Esophagus squamous epithelium (tissue), 5 donors: ENCODE measurements around the gene GARIN3. TPM values are rescaled to one million over a fixed set of nuclear protein-coding genes. Genes with fewer than 3 reads are reported as not detected.

Experiments
- DNase-seq: peaks from one replicate; lab custom pipeline; 2025; lab: John Stamatoyannopoulos, UW
- H3K27ac ChIP-seq, 4 donors: fragments of 200-600 bp; sonication (generic); one replicate each; pipeline ENCODE4 v1.5.1; 2016 to 2019; ENCODE audit warnings: mild to moderate bottlenecking in 1 of 4
- H3K27me3 ChIP-seq, 4 donors: fragments of 200-600 bp; sonication (generic); 1 replicate in 3 of 4; 2 replicates in 1 of 4; pipeline versions ENCODE4 v1.5.1 to v1.6.0; 2017 to 2021; ENCODE audit warnings: antibody characterized with exemption in 1 of 4
- H3K36me3 ChIP-seq, 3 donors: fragments of 200-600 bp; sonication (generic); one replicate each; pipeline ENCODE4 v1.5.1; 2016 to 2019
- H3K4me1 ChIP-seq, 3 donors: fragments of 200-600 bp; sonication (generic); one replicate each; pipeline ENCODE4 v1.5.1; 2017 to 2019
- H3K4me3 ChIP-seq, 4 donors: fragments of 200-600 bp; sonication (generic); 1 replicate in 3 of 4; 2 replicates in 1 of 4; pipeline ENCODE4 v1.5.1; 2016 to 2019; ENCODE audit warnings: mild to moderate bottlenecking in 2 of 4, moderate library complexity in 1 of 4
- H3K9me3 ChIP-seq, 3 donors: fragments of 200-600 bp; sonication (generic); one replicate each; pipeline ENCODE4 v1.5.1; 2016 to 2019
- POLR2A ChIP-seq, 4 donors: fragments of 450-650 bp; IDR thresholded peaks; one replicate each; pipeline ENCODE4 v1.6.1; 2017; ENCODE audit warnings: antibody characterized with exemption in 4 of 4, mild to moderate bottlenecking in 4 of 4, moderate library complexity in 3 of 4
- WGBS, 2 donors: methylation state at CpG; one replicate each; pipeline ENCODE4 v1.1.5; 2018; 5-methylcytosine and 5-hydroxymethylcytosine counted together
- intact Hi-C: fragments of 100-400 bp; cut with DNase I; formaldehyde crosslinking; loops from one replicate; pipeline ENCODE4 v1.15.0; 2022
- total RNA-seq, 4 donors: library from RNA; depleted of rRNA; stranded (reverse); fragments of >200 nt; gene quantifications; one replicate each; pipeline ENCODE4 v1.1.0, GENCODE V29; 2016
- TF ChIP-seq, protein P1 (sequence below), 6 experiments: fragments of 450-650 bp in 4 of 6; fragments of 200-600 bp in 2 of 6; sonication (generic) in 2 of 6; IDR thresholded peaks; one replicate each; pipeline ENCODE4 v1.5.1; 2016 to 2019; ENCODE audit warnings: antibody characterized with exemption in 6 of 6, mild to moderate bottlenecking in 4 of 6, moderate library complexity in 4 of 6
- donor health status: DM: yes; HTN: yes; CAD: no.

The GARIN3 gene
- total RNA-seq, 4 donors from 2014 or later, result not detected

DNA sequence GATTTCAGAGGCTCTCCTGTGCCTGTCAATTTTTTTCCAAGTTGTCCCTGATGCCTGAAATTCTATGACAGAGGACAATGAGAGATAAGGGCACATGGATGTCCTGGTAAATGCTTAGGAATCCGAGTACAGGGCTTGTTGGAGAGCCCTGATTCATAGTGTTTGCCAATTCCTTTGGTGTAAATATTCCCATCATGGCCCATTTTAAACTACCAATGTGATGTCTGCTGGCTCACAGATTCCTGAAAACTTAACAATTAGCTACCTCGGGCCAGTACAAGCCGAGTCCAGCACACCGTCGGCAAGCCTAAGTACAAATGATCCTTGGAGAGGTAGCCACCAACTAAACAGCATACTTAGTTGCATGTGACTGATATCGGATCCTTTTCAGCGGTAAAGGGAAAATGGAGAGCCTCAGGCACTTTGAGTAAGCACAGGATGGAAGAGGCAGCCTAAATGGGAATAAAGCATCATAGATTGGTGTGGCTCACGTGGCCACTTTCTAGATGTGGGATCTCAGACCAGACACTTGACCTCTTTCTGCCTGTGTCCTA lies 18.1 kb upstream of the GARIN3 start:
- Histone ChIP-seq H3K4me3 (peak overlapping the region in 2 of 4 donors; percentile 25 to 30), H3K9me3 (no peaks in the 10 kb centered on the region), H3K4me1 (no peaks in the 10 kb centered on the region), H3K36me3 (no peaks in the 10 kb centered on the region), H3K27me3 (peaks cover 0 to 10% (median 0%) of the 10 kb centered on the region in 4 donors), H3K27ac (no peak overlapping the region)
- no peak for TF ChIP-seq POLR2A (IDR thresholded peaks at IDR 0.05)
- TF ChIP-seq, protein P1, sequence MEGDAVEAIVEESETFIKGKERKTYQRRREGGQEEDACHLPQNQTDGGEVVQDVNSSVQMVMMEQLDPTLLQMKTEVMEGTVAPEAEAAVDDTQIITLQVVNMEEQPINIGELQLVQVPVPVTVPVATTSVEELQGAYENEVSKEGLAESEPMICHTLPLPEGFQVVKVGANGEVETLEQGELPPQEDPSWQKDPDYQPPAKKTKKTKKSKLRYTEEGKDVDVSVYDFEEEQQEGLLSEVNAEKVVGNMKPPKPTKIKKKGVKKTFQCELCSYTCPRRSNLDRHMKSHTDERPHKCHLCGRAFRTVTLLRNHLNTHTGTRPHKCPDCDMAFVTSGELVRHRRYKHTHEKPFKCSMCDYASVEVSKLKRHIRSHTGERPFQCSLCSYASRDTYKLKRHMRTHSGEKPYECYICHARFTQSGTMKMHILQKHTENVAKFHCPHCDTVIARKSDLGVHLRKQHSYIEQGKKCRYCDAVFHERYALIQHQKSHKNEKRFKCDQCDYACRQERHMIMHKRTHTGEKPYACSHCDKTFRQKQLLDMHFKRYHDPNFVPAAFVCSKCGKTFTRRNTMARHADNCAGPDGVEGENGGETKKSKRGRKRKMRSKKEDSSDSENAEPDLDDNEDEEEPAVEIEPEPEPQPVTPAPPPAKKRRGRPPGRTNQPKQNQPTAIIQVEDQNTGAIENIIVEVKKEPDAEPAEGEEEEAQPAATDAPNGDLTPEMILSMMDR (IDR thresholded peaks at IDR 0.05), result no peak
- intact Hi-C loops, result no loop called here
- no peak for DNase-seq
- 53 to 88% methylated on average over 6 to 8 of the region's 8 CpGs for WGBS, 2 donors

DNA sequence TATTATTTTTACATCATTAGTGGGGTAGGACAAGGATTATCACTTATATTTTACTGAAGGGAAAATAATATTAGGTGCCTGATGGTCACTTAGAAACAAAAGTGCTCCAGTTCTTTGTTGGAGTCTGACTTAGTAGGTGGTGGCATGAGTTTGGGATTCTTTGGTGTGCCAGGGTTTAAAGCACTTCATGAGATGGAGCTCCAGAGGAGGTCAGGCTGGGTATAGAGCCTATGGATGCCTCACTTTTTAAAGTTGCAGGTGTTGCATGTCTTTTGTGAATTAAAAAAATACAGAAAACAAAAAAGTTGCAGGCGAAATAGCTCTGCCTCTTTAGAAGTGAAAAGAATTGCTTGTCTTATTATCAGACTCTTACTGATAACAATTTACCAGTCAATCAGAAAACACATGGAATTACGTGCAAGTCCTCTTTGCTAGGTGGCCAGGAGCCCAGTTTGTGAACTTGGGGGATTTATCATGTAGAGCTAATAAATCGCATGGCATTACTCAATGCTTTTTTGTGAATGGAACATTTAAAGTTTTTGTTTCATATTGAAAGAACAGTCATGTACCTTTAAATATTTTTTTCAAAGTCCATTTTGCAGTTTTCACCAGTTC lies 16.2 kb upstream of the GARIN3 start:
- 50 to 57% methylated on average over 3 of the region's 3 CpGs for WGBS, 2 donors
- no peak for DNase-seq
- H3K4me3 ChIP-seq, result peak overlapping the region in 3 of 4 donors; percentile 14 to 34 (median 25)
- no peaks in the 10 kb centered on the region for H3K9me3 ChIP-seq
- intact Hi-C loops, result no loop called here
- H3K27ac ChIP-seq, result no peak overlapping the region
- TF ChIP-seq, protein P1 (IDR thresholded peaks at IDR 0.05), result no peak
- no peak for TF ChIP-seq POLR2A (IDR thresholded peaks at IDR 0.05)
- no peaks in the 10 kb centered on the region for H3K4me1 ChIP-seq
- H3K27me3 ChIP-seq, result peaks cover 0 to 10% (median 0%) of the 10 kb centered on the region in 4 donors
- no peaks in the 10 kb centered on the region for H3K36me3 ChIP-seq

DNA sequence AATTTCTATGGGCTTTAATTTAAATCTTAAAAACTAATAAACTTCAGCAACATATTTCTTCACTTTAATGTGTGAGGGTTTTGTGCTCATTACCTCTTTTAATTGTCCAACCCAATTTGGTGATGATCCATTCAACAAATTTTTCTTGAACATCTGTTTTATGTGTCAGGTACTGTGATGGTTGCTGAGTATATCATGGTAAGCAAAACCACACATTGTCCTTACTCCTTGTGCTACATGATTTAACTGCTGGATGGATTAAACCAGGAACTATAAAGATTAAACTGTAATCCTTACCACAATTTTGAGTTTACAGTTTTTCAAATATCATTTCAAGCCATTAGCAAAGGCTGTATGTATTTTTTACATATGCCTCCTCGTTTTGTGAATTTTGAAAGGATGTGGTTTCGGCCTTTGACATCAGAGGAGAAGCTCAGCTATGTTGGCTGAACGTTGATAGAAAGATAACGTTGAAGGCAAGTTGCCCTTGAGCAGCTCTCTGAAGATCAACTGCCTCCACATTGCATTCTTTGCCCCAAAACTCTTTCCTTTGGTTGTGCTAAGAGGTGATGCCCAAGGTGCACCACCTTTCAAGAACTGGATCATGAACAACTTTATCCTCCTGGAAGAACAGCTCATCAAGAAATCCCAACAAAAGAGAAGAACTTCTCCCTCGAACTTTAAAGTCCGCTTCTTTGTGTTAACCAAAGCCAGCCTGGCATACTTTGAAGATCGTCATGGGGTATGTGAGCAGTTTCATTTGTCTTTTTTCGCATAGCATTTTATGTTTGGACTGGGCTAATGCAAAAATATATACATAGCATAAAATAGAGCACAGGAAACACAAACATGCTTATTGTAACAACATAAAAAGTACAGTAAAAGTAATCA lies 14.6 kb upstream of the GARIN3 start, which contains the start of gene ITK:
TSS of gene ITK (plus strand) at position 467 of the 891 bp plus-strand sequence. CDS start at position 605, 138 bp downstream.
- 63 to 68% methylated on average over 8 of the region's 8 CpGs for WGBS, 2 donors
- Histone ChIP-seq H3K4me1 (no peaks in the 10 kb centered on the region), H3K27me3 (peaks cover 0 to 4% (median 0%) of the 10 kb centered on the region in 4 donors), H3K36me3 (no peaks in the 10 kb centered on the region), H3K27ac (peak within 1 kb of the TSS in 2 of 4 donors; percentile 19 to 45), H3K9me3 (no peaks in the 10 kb centered on the region), H3K4me3 (peak within 1 kb of the TSS in 3 of 4 donors; percentile 14 to 34 (median 25))
- TF ChIP-seq, protein P1 (IDR thresholded peaks at IDR 0.05), result no peak
- TF ChIP-seq POLR2A (IDR thresholded peaks at IDR 0.05), result peak in 1 of 4 donors; percentile 75
- intact Hi-C loops, result no loop called here
- DNase-seq, result no peak

DNA sequence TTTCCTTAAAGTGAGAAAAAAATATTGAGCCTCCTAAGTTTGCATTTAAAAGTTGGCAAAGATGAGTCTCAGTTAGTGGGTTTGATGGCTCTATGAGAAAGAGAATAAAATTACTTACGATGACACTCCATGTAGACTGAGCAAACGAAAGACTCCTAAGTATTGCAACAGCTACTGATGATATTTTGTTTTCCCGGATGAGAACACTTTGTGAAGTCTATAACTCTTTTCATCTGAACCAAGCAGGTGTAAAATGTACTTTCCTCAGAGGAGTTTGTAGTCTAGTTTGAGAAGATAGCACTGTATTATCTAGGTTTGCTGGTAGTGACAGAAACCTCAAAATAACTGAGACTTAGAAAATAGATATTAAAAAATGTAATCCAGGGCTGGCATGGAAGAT lies 12.9 kb upstream of the GARIN3 start:
- no peaks in the 10 kb centered on the region for H3K9me3 ChIP-seq
- H3K27ac ChIP-seq, result no peak overlapping the region
- WGBS, 2 donors, result 80 to 81% methylated on average over 3 of the region's 3 CpGs
- H3K4me3 ChIP-seq, result no peak overlapping the region
- H3K4me1 ChIP-seq, result no peaks in the 10 kb centered on the region
- TF ChIP-seq, protein P1 (IDR thresholded peaks at IDR 0.05), result no peak
- no peak for TF ChIP-seq POLR2A (IDR thresholded peaks at IDR 0.05)
- H3K27me3 ChIP-seq, result no peaks in the 10 kb centered on the region
- DNase-seq, result no peak
- H3K36me3 ChIP-seq, result no peaks in the 10 kb centered on the region
- intact Hi-C loops, result no loop called here
